ENCODE data around the gene PTCH2.

GRCh38 chr1:44881011-44881632, 38.1 kb upstream of the PTCH2 start:
- no peak for TF ChIP-seq CTCF (IDR thresholded peaks at IDR 0.05)
- no peak for TF ChIP-seq POLR2A (IDR thresholded peaks at IDR 0.05)
- TF ChIP-seq POLR2AphosphoS5 (IDR thresholded peaks at IDR 0.05), result no peak
